ENCODE data around the gene DTNBP1.

DNA sequence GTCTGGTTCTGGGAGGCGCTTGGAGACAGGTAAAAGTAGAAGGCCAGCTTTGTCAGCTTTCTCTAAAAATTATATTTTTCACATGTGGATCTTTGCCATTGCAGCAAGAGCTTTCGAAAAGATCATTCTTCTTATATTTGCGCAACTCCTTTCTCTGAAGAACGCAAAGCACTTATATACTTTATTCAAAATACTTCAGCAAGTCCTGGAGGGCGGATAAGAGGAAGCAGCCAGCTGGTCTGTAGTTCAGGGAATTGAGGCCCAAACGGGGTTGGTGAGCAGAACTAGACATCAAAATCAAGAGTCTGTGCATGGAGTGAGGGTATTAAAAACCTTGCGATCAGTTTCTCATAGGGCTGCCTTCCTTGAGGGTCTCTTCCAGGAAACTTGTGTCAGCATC lies 182.3 kb downstream of the DTNBP1 start:
- TF ChIP-seq, protein P1, sequence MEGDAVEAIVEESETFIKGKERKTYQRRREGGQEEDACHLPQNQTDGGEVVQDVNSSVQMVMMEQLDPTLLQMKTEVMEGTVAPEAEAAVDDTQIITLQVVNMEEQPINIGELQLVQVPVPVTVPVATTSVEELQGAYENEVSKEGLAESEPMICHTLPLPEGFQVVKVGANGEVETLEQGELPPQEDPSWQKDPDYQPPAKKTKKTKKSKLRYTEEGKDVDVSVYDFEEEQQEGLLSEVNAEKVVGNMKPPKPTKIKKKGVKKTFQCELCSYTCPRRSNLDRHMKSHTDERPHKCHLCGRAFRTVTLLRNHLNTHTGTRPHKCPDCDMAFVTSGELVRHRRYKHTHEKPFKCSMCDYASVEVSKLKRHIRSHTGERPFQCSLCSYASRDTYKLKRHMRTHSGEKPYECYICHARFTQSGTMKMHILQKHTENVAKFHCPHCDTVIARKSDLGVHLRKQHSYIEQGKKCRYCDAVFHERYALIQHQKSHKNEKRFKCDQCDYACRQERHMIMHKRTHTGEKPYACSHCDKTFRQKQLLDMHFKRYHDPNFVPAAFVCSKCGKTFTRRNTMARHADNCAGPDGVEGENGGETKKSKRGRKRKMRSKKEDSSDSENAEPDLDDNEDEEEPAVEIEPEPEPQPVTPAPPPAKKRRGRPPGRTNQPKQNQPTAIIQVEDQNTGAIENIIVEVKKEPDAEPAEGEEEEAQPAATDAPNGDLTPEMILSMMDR (IDR thresholded peaks at IDR 0.05) = no peak
- no peak for TF ChIP-seq POLR2A (IDR thresholded peaks at IDR 0.05)
- no peak for TF ChIP-seq POLR2AphosphoS5 (IDR thresholded peaks at IDR 0.05; ENCODE audit: insufficient read depth in 1 of 2, low read depth in 1 of 2)

Data from vagina (tissue), 2 donors.